CD4-positive, alpha-beta T cell treated with Interleukin-2 at 100 ng/mL for 4 hours (primary cell): ENCODE measurements around the gene GARRE1.
"Not testable (repeated sequence)": the region's sequence is repeated elsewhere in the genome, so short reads cannot be mapped to it uniquely, and the experiment has no call there.

Experiments
- DNase-seq: peaks from one replicate; pipeline ENCODE4 v3.0.0-alpha.2; 2020; ENCODE audit warnings: low spot score

Gene GARRE1

GRCh38 chr19:34254046-34254697 is at the start of gene GARRE1:
Gene GARRE1 (plus strand): TSS chr19:34254554. CDS start chr19:34300474, 45,920 bp downstream.
- DNase-seq: peak; percentile 82

GRCh38 chr19:34205324-34205723 is 49.0 kb upstream of the GARRE1 start:
- DNase-seq: not testable (repeated sequence)

- no peak for DNase-seq
These were observed 46.0 kb upstream of the GARRE1 start for GRCh38 chr19:34208291-34208884.

DNA sequence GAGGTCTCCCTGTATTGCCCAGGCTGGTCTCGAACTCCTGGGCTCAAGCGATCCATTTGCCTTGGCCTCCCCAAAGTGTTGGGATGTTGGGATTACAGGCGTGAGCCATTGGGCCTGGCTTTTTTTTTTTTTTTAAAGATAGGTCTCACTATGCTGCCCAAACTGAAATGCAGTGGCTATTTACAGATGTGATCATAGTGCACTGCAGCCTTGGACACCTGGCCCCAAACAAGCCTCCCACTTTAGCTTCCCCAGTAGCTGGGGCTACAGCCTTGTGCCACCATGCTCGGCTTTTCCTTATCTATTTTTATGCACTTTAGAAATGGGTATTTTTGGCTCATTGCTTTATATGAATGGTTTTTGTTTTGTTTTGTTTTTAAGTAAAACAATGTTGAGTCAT is 44.6 kb upstream of the GARRE1 start:
- no peak for DNase-seq

GRCh38 chr19:34213283-34213682 is 41.1 kb upstream of the GARRE1 start:
- no peak for DNase-seq

- DNase-seq: no peak
These were observed 40.3 kb upstream of the GARRE1 start for GRCh38 chr19:34214040-34214439.

DNA sequence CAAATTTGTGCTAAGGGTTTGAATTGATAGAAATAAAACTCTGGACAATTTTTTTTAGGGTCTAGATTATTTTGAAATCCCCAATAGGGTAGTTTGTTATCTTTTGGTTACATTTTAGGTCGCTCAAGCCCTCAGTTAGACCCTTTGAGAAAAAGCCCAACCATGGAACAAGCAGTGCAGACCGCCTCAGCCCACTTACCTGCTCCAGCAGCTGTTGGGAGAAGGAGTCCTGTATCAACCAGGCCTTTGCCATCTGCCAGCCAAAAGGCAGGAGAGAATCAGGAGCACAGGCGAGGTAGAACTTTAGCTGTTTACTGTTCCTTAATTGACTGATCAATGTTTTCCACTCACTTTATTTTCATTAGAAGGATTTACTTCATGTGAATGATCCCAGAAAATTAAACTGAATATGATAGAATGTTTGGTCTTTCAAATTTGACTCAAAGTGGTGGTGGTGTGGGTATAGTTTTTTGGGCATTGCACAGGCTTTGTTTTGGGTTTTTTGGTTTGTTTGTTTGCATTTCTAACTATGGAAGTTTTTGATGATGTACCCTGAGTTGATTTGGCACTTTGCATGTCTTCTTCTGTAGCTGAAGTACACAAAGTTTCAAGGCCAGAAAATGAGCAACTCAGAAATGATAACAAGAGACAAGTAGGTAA is 39.2 kb upstream of the GARRE1 start:
- no peak for DNase-seq

DNA sequence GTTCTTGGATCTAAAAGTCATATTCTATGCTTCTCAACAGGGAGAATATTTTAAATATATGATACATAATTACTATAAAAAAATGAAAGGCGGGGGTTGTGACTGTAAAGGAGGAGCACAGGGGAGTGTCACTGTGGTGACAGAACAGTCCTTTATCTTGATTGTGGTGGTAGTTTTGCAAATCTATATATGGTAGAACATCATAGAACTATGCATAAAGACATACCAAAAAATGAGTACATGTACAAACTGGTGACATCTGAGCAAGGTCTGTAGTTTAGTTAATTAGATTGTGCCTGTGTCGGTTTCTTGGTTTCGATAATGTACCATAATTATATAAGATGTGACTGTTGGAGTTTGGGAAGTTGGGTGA is 38.7 kb upstream of the GARRE1 start:
- DNase-seq: no peak

DNA sequence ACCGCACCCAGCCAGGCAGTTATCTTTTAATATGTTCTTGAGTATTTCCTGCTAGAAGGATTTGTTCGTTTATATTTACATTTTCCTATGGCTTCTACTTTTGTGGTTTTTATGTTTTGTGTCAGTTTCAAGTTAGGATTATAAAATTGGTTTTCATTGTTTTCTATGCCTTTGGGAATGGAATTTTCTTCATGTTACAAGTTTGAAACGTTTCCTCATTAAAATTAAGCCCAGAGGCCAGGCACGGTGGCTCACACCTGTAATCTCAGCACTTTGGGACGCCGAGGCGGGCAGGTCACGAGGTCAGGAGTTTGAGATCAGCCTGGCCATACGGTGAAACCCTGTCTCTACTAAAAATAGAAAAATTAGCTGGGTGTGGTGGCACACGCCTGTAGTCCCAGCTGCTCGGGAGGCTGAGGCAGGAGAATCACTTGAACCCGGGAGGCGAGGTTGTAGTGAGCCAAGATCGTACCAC is 37.6 kb upstream of the GARRE1 start:
- DNase-seq: not testable (repeated sequence)

- DNase-seq: peak; percentile 80
These were observed 36.2 kb upstream of the GARRE1 start for GRCh38 chr19:34217952-34218817.

GRCh38 chr19:34218818-34219164 is 35.6 kb upstream of the GARRE1 start:
- DNase-seq: no peak

- peak; percentile 63 for DNase-seq
These were observed 33.8 kb upstream of the GARRE1 start for GRCh38 chr19:34220472-34221063.

DNA sequence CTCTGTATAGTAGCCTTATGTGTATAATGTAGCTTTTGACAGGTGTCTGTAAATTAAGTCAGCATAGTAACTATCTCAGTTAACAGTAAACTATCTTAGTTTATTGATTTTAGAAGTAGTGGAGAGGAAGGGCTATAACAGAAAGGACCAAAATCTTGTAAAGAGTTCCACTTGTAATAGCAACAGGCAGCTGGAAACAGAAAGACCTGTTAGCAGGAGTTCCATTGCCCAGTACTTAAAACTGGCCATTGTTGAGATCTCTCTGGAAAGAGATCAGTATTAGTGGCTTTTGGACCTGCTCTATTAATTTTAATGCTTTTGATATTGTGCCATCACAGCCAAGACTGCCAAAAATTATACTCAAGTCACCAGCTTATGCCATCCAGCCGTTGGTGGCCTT is 32.0 kb upstream of the GARRE1 start:
- DNase-seq: no peak

- peak; percentile 44 for DNase-seq
These were observed 29.2 kb upstream of the GARRE1 start for GRCh38 chr19:34224996-34225658.

GRCh38 chr19:34225659-34226015 is 28.7 kb upstream of the GARRE1 start:
- DNase-seq: no peak

GRCh38 chr19:34226036-34226435 is 28.3 kb upstream of the GARRE1 start:
- peak; percentile 14 for DNase-seq

- no peak for DNase-seq
These were observed 26.0 kb upstream of the GARRE1 start for GRCh38 chr19:34228347-34228746.

DNA sequence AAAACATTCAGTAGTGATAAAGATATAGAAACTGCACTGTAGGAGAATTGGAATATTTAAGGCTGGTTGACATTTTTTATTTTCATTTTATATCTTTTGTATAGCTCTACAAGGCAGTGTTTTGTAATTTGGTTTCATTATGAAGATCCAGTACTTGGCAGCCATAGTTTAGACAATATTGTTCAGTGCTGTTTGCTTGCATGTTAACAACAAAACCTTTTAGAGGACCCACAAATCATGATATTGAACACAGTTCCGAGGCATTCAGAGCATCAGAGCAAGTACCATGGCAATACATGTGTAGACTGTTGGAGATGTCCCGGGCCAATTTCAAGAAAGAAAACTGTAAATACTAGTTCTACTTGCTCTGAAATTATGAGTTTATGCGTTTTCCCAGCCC is 25.6 kb upstream of the GARRE1 start:
- no peak for DNase-seq

GRCh38 chr19:34229721-34230120 is 24.6 kb upstream of the GARRE1 start:
- DNase-seq: no peak

- DNase-seq: no peak
These were observed 23.5 kb upstream of the GARRE1 start for GRCh38 chr19:34230820-34231219.

GRCh38 chr19:34231439-34231838 is 22.9 kb upstream of the GARRE1 start:
- DNase-seq: no peak
